Body of pancreas (tissue), 4 donors: ENCODE measurements around the gene ASB2. TPM values are rescaled to one million over a fixed set of nuclear protein-coding genes. Genes with fewer than 3 reads are reported as not detected.

ENCODE experiments used
- ATAC-seq: fragments of 150-250 bp; one replicate; pipeline ENCODE4 v1.9.1; 2016
- DNase-seq, 4 donors: peaks; one replicate each; pipeline ENCODE4 v3.0.0-alpha.2; 2019
- H3K27ac ChIP-seq, 4 donors: fragments of 200-600 bp; sonication (generic); 1 replicate in 3 of 4; 2 replicates in 1 of 4; pipeline versions ENCODE4 v1.5.1 to v1.6.1; 2016 to 2019; ENCODE audit warnings: mild to moderate bottlenecking in 1 of 4, mixed read lengths in 1 of 4, moderate library complexity in 1 of 4
- H3K27me3 ChIP-seq, 2 donors: fragments of 200-600 bp; sonication (generic); one replicate each; pipeline ENCODE4 v1.6.0; 2016; ENCODE audit warnings: mild to moderate bottlenecking in 1 of 2
- H3K36me3 ChIP-seq, 2 donors: fragments of 200-600 bp; sonication (generic); replicated peaks in 1 of 2; 2 replicates each; pipeline ENCODE4 v1.5.1; 2016; ENCODE audit warnings: low read depth in 2 of 2; ENCODE audit not compliant: insufficient read depth in 1 of 2
- H3K4me1 ChIP-seq: fragments of 200-600 bp; sonication (generic); one replicate; pipeline ENCODE4 v1.6.0; 2016
- H3K4me3 ChIP-seq, 2 donors: fragments of 200-600 bp; sonication (generic); 1 replicate in 1 of 2; 2 replicates in 1 of 2; pipeline ENCODE4 v1.5.1; 2016 to 2019
- H3K9me3 ChIP-seq, 3 donors: fragments of 200-600 bp; sonication (generic); 1 replicate in 2 of 3; 2 replicates in 1 of 3; pipeline ENCODE4 v1.5.1; 2016
- CTCF ChIP-seq, 7 experiments: fragments of 450-650 bp in 4 of 7; fragments of 200-600 bp in 3 of 7; sonication (generic) in 3 of 7; IDR thresholded peaks; one replicate each; pipeline ENCODE4 v1.5.1; 2016 to 2019; ENCODE audit warnings: antibody characterized with exemption in 7 of 7
- POLR2A ChIP-seq, 3 donors: fragments of 450-650 bp; IDR thresholded peaks; one replicate each; pipeline ENCODE4 v1.6.1; 2016; ENCODE audit warnings: antibody characterized with exemption in 3 of 3, mild to moderate bottlenecking in 2 of 3
- WGBS, 2 donors: methylation state at CpG; one replicate each; pipeline ENCODE4 v1.1.5; 2017; 5-methylcytosine and 5-hydroxymethylcytosine counted together
- intact Hi-C: fragments of 100-400 bp; cut with DNase I; formaldehyde crosslinking; loops from one replicate; pipeline ENCODE4 v1.15.1; 2023
- total RNA-seq, 2 donors: library from RNA; depleted of rRNA; stranded (reverse); fragments of >200 nt; gene quantifications; one replicate each; pipeline ENCODE4 v1.1.0, GENCODE V29; 2016

Gene ASB2
- total RNA-seq, 2 donors from 2014 or later: 0.33 to 7.0 TPM

- ATAC-seq (no peak), DNase-seq (no peak)
- no peaks in the 10 kb centered on the region for H3K27me3 ChIP-seq
- no peak overlapping the region for H3K4me3 ChIP-seq
- WGBS, 2 donors: 49 to 64% methylated on average over 4 of the region's 4 CpGs
- H3K36me3 ChIP-seq: no peaks in the 10 kb centered on the region
- no peaks in the 10 kb centered on the region for H3K9me3 ChIP-seq
- no peaks in the 10 kb centered on the region for H3K4me1 ChIP-seq
- TF ChIP-seq CTCF (IDR thresholded peaks at IDR 0.05) (no peak), POLR2A (IDR thresholded peaks at IDR 0.05) (no peak)
- intact Hi-C loops: no loop called here
- H3K27ac ChIP-seq: no peak overlapping the region
These were observed 13.6 kb upstream of the ASB2 start for GRCh38 chr14:93989939-93990338.

- WGBS, 2 donors: 72 to 92% methylated on average over 2 to 3 of the region's 3 CpGs
- Histone ChIP-seq H3K9me3 (no peaks in the 10 kb centered on the region), H3K4me1 (no peaks in the 10 kb centered on the region), H3K27ac (no peak overlapping the region), H3K36me3 (no peaks in the 10 kb centered on the region), H3K27me3 (no peaks in the 10 kb centered on the region), H3K4me3 (no peak overlapping the region)
- TF ChIP-seq CTCF (IDR thresholded peaks at IDR 0.05) (no peak), POLR2A (IDR thresholded peaks at IDR 0.05) (no peak)
- DNase-seq (no peak), ATAC-seq (no peak)
- intact Hi-C loops: no loop called here
These were observed 11.6 kb upstream of the ASB2 start for GRCh38 chr14:93987815-93988476.

GRCh38 chr14:93987376-93987775 lies 11.0 kb upstream of the ASB2 start:
- DNase-seq (peak in 2 of 4 donors; percentile 17 to 32), ATAC-seq (peak; percentile 28)
- Histone ChIP-seq H3K27me3 (no peaks in the 10 kb centered on the region), H3K4me1 (no peaks in the 10 kb centered on the region), H3K9me3 (no peaks in the 10 kb centered on the region), H3K36me3 (no peaks in the 10 kb centered on the region), H3K4me3 (no peak overlapping the region), H3K27ac (no peak overlapping the region)
- WGBS, 2 donors: 63% methylated on average over 12 of the region's 12 CpGs; no CpG with 5 or more reads in 1 of the 2 donors
- TF ChIP-seq CTCF (IDR thresholded peaks at IDR 0.05) (no peak), POLR2A (IDR thresholded peaks at IDR 0.05) (no peak)
- intact Hi-C loops: no loop called here

GRCh38 chr14:93986955-93987354 lies 10.6 kb upstream of the ASB2 start:
- TF ChIP-seq POLR2A (IDR thresholded peaks at IDR 0.05): no peak
- Histone ChIP-seq H3K4me1 (no peaks in the 10 kb centered on the region), H3K4me3 (no peak overlapping the region), H3K9me3 (no peaks in the 10 kb centered on the region), H3K27ac (no peak overlapping the region), H3K36me3 (no peaks in the 10 kb centered on the region), H3K27me3 (no peaks in the 10 kb centered on the region)
- 78 to 79% methylated on average over 4 to 9 of the region's 9 CpGs for WGBS, 2 donors
- intact Hi-C loops: no loop called here
- ATAC-seq (peak; percentile 17), DNase-seq (no peak)

- Histone ChIP-seq H3K27me3 (no peaks in the 10 kb centered on the region), H3K4me3 (no peak overlapping the region), H3K9me3 (no peaks in the 10 kb centered on the region), H3K36me3 (no peaks in the 10 kb centered on the region), H3K27ac (no peak overlapping the region), H3K4me1 (no peaks in the 10 kb centered on the region)
- ATAC-seq (peak; percentile 67), DNase-seq (peak; percentile 40 to 59 (median 50))
- TF ChIP-seq POLR2A (IDR thresholded peaks at IDR 0.05) (no peak), CTCF (IDR thresholded peaks at IDR 0.05) (peak in 5 of 7 experiments; percentile 15 to 56 (median 51))
- WGBS, 2 donors: 31 to 36% methylated on average over 5 to 7 of the region's 7 CpGs
- intact Hi-C loops: no loop called here
These were observed 8.6 kb upstream of the ASB2 start for GRCh38 chr14:93984987-93985410.
